Peyer's patch (tissue), 4 donors: ENCODE results near the gene SSR4. TPM values are rescaled to one million over a fixed set of nuclear protein-coding genes. Genes with fewer than 3 reads are reported as not detected.

ENCODE experiments used
- DNase-seq, 3 donors: peaks; one replicate each; pipeline ENCODE4 v3.0.0-alpha.2; 2017 to 2019
- H3K27ac ChIP-seq, 4 donors: fragments of 200-600 bp; sonication (generic); one replicate each; pipeline ENCODE4 v1.5.1; 2016 to 2019
- H3K27me3 ChIP-seq, 2 donors: fragments of 200-600 bp; sonication (generic); one replicate each; pipeline ENCODE4 v1.5.1; 2019
- H3K36me3 ChIP-seq, 3 donors: fragments of 200-600 bp; sonication (generic); one replicate each; pipeline ENCODE4 v1.5.1; 2016 to 2019
- H3K4me1 ChIP-seq, 4 donors: fragments of 200-600 bp; sonication (generic); one replicate each; pipeline ENCODE4 v1.5.1; 2016 to 2019
- H3K4me3 ChIP-seq, 4 donors: fragments of 200-600 bp; sonication (generic); 1 replicate in 3 of 4; 2 replicates in 1 of 4; pipeline ENCODE4 v1.5.1; 2016 to 2019; ENCODE audit warnings: mild to moderate bottlenecking in 1 of 4
- H3K9me3 ChIP-seq, 4 donors: fragments of 200-600 bp; sonication (generic); one replicate each; pipeline ENCODE4 v1.5.1; 2016 to 2019; ENCODE audit warnings: mild to moderate bottlenecking in 1 of 4
- CTCF ChIP-seq, 6 experiments: fragments of 450-650 bp in 4 of 6; fragments of 200-600 bp in 2 of 6; sonication (generic) in 1 of 6; IDR thresholded peaks; one replicate each; pipeline ENCODE4 v1.5.1; 2017 to 2019; ENCODE audit warnings: antibody characterized with exemption in 6 of 6, mild to moderate bottlenecking in 3 of 6, moderate library complexity in 1 of 6
- POLR2A ChIP-seq, 2 donors: fragments of 450-650 bp; IDR thresholded peaks; one replicate each; pipeline ENCODE4 v1.5.1; 2017; ENCODE audit warnings: antibody characterized with exemption in 2 of 2, mild to moderate bottlenecking in 2 of 2, moderate library complexity in 2 of 2
- total RNA-seq, 4 donors: library from RNA; depleted of rRNA; stranded (reverse); fragments of >200 nt; gene quantifications; one replicate each; pipeline ENCODE4 v1.1.0, GENCODE V29; 2016

The SSR4 gene
- total RNA-seq, 4 donors from 2014 or later, result 90.0 to 113 (median 96.4) TPM

- no peaks in the 10 kb centered on the region for H3K27me3 ChIP-seq
- no peaks in the 10 kb centered on the region for H3K4me1 ChIP-seq
- peak in 1 of 3 donors; percentile 28 for DNase-seq
- peak overlapping the region in 1 of 4 donors; percentile 59 for H3K27ac ChIP-seq
- TF ChIP-seq CTCF (IDR thresholded peaks at IDR 0.05), result no peak
- TF ChIP-seq POLR2A (IDR thresholded peaks at IDR 0.05), result no peak
- no peaks in the 10 kb centered on the region for H3K36me3 ChIP-seq
- H3K4me3 ChIP-seq, result no peak overlapping the region
- H3K9me3 ChIP-seq, result no peaks in the 10 kb centered on the region
Observed at GRCh38 chrX:153765138-153766079, 29.1 kb upstream of the SSR4 start.

GRCh38 chrX:153766098-153766817, 28.2 kb upstream of the SSR4 start:
- no peaks in the 10 kb centered on the region for H3K27me3 ChIP-seq
- no peaks in the 10 kb centered on the region for H3K4me1 ChIP-seq
- H3K4me3 ChIP-seq, result no peak overlapping the region
- no peaks in the 10 kb centered on the region for H3K36me3 ChIP-seq
- TF ChIP-seq CTCF (IDR thresholded peaks at IDR 0.05) (no peak), POLR2A (IDR thresholded peaks at IDR 0.05) (no peak)
- no peaks in the 10 kb centered on the region for H3K9me3 ChIP-seq
- H3K27ac ChIP-seq, result peak overlapping the region in 1 of 4 donors; percentile 59
- DNase-seq, result peak in 1 of 3 donors; percentile 36

GRCh38 chrX:153766871-153767673, 27.4 kb upstream of the SSR4 start:
- no peaks in the 10 kb centered on the region for H3K27me3 ChIP-seq
- H3K36me3 ChIP-seq, result no peaks in the 10 kb centered on the region
- H3K4me1 ChIP-seq, result no peaks in the 10 kb centered on the region
- TF ChIP-seq POLR2A (IDR thresholded peaks at IDR 0.05) (no peak), CTCF (IDR thresholded peaks at IDR 0.05) (no peak)
- no peaks in the 10 kb centered on the region for H3K9me3 ChIP-seq
- peak in 1 of 3 donors; percentile 37 for DNase-seq
- H3K4me3 ChIP-seq, result no peak overlapping the region
- no peak overlapping the region for H3K27ac ChIP-seq

- H3K27ac ChIP-seq, result no peak overlapping the region
- no peaks in the 10 kb centered on the region for H3K27me3 ChIP-seq
- no peak for TF ChIP-seq CTCF (IDR thresholded peaks at IDR 0.05)
- no peak for TF ChIP-seq POLR2A (IDR thresholded peaks at IDR 0.05)
- no peak for DNase-seq
- H3K4me1 ChIP-seq, result no peaks in the 10 kb centered on the region
- no peaks in the 10 kb centered on the region for H3K9me3 ChIP-seq
- H3K4me3 ChIP-seq, result no peak overlapping the region
- H3K36me3 ChIP-seq, result no peaks in the 10 kb centered on the region
Observed at GRCh38 chrX:153767674-153768055, 26.8 kb upstream of the SSR4 start.
